PC-9 (cell line): ENCODE measurements around the gene TMEM208. TPM values are rescaled to one million over a fixed set of nuclear protein-coding genes. Genes with fewer than 3 reads are reported as not detected.

Experiments
- BruUV-seq: library from RNA; stranded (reverse); fragments of 400-500 nt; replicated peaks from 2 replicates; lab custom pipeline; 2021; lab: Mats Ljungman, UMichigan
- CTCF ChIA-PET: fragments of 300-600 bp; sonication (Branson Sonifier 250); formaldehyde crosslinking; loops from one replicate; lab custom pipeline; 2022; ENCODE audit warnings: antibody characterized with exemption; lab: Charles Lee
- POLR2A ChIA-PET: fragments of 300-600 bp; sonication (Branson Sonifier 250); formaldehyde crosslinking; loops from one replicate; lab custom pipeline; 2022; ENCODE audit warnings: antibody characterized with exemption; ENCODE audit not compliant: unreplicated experiment; lab: Charles Lee
- DNase-seq, 2 experiments: peaks; one replicate each; pipeline versions ENCODE4 v3.0.0 to v3.0.0-alpha.2; 2015 to 2022; ENCODE audit warnings: mixed read lengths in 1 of 2
- H2AFZ ChIP-seq: fragments of 200-600 bp; sonication (generic); 2 replicates; pipeline ENCODE4 v1.8.1; 2017; ENCODE audit warnings: antibody characterized with exemption
- H3F3A ChIP-seq: fragments of 200-600 bp; sonication (generic); 2 replicates; pipeline ENCODE4 v1.8.1; 2017; ENCODE audit warnings: antibody characterized with exemption, mild to moderate bottlenecking, low read depth; ENCODE audit not compliant: insufficient read depth
- H3K27ac ChIP-seq: fragments of 200-600 bp; sonication (generic); 2 replicates; pipeline ENCODE4 v1.6.1; 2016; ENCODE audit warnings: mixed run types
- H3K27me3 ChIP-seq: fragments of 200-600 bp; sonication (generic); 2 replicates; pipeline ENCODE4 v1.6.1; 2016; ENCODE audit warnings: low read depth, mixed run types; ENCODE audit not compliant: insufficient read depth
- H3K36me3 ChIP-seq: fragments of 200-600 bp; sonication (generic); 2 replicates; pipeline ENCODE4 v1.6.1; 2016; ENCODE audit warnings: low read depth, mixed run types
- H3K4me1 ChIP-seq: fragments of 200-600 bp; sonication (generic); replicated peaks from 2 replicates; pipeline ENCODE4 v1.6.1; 2016; ENCODE audit warnings: mixed run types; ENCODE audit not compliant: insufficient read depth
- H3K4me2 ChIP-seq: fragments of 200-600 bp; sonication (generic); 2 replicates; pipeline ENCODE4 v1.6.1; 2017; ENCODE audit warnings: mixed run types
- H3K4me3 ChIP-seq: fragments of 200-600 bp; sonication (generic); 2 replicates; pipeline ENCODE4 v1.6.1; 2016; ENCODE audit warnings: mixed run types
- H3K79me2 ChIP-seq: fragments of 200-600 bp; sonication (generic); 2 replicates; pipeline ENCODE4 v1.6.1; 2017; ENCODE audit warnings: low read depth, mixed run types
- H3K9me2 ChIP-seq: fragments of 200-600 bp; sonication (generic); 2 replicates; pipeline ENCODE4 v1.8.1; 2017; ENCODE audit warnings: mild to moderate bottlenecking; ENCODE audit not compliant: insufficient read depth
- H3K9me3 ChIP-seq: fragments of 200-600 bp; sonication (generic); 2 replicates; pipeline ENCODE4 v1.8.1; 2016; ENCODE audit warnings: low read depth; ENCODE audit not compliant: insufficient read depth
- H4K20me1 ChIP-seq: fragments of 200-600 bp; sonication (generic); 2 replicates; pipeline ENCODE4 v1.8.1; 2017; ENCODE audit not compliant: insufficient read depth
- CTCF ChIP-seq: fragments of 200-600 bp; sonication (generic); conservative IDR thresholded peaks from 2 replicates; pipeline ENCODE4 v1.6.1; 2017; ENCODE audit warnings: mixed run types, antibody characterized with exemption, mild to moderate bottlenecking, moderate library complexity
- EZH2 ChIP-seq: fragments of 200-600 bp; sonication (generic); IDR thresholded peaks from 2 replicates; pipeline ENCODE4 v1.8.0; 2017; ENCODE audit warnings: antibody characterized with exemption, low read depth
- intact Hi-C: fragments of 100-400 bp; cut with micrococcal nuclease; formaldehyde crosslinking; loops from one replicate; pipeline ENCODE4 v1.10.0; 2022; ENCODE audit not compliant: unreplicated experiment
- total RNA-seq: library from RNA; stranded (reverse); gene quantifications from 2 replicates; pipeline ENCODE4 v1.2.3, GENCODE V29; 2021

Gene TMEM208
- total RNA-seq, 1 experiment from 2014 or later, result 39.5 TPM

GRCh38 chr16:67268136-67268579 is 41.2 kb downstream of the TMEM208 start:
- H3K4me2 ChIP-seq, result peak overlapping the region; percentile 15; the same call in 1 of the 2 replicates
- no peak overlapping the region for H2AFZ ChIP-seq
- no peaks in the 10 kb centered on the region for H3K9me3 ChIP-seq
- H3K4me1 ChIP-seq, result peaks cover 18% of the 10 kb centered on the region
- no peak for TF ChIP-seq EZH2
- TF ChIP-seq CTCF, result no peak
- no peaks in the 10 kb centered on the region for H3K9me2 ChIP-seq
- intact Hi-C loops, result no loop called here
- H3K36me3 ChIP-seq, result no peaks in the 10 kb centered on the region
- no peak overlapping the region for H3K27ac ChIP-seq
- H4K20me1 ChIP-seq, result no peaks in the 10 kb centered on the region
- H3K27me3 ChIP-seq, result no peaks in the 10 kb centered on the region
- ChIA-PET CTCF (interaction anchor here (0.6 to 0.9 kb wide), 4 partner anchors 9 to 996 kb away, joined by 3 to 11 read pairs (median 10); partner anchors contain the start of gene SLC7A6), POLR2A (interaction anchor here (0.6 to 0.8 kb wide), 9 partner anchors 17 to 394 kb away, joined by 3 to 24 read pairs (median 8); partner anchors contain the start of gene HSD11B2)
- H3K79me2 ChIP-seq, result no peaks in the 10 kb centered on the region
- no peak overlapping the region for H3K4me3 ChIP-seq
- no TSS peak for BruUV-seq
- H3F3A ChIP-seq, result peaks cover 25% of the 10 kb centered on the region
- DNase-seq, result peak; percentile 83 to 87

- intact Hi-C loops, result no loop called here
- Histone ChIP-seq H3K4me3 (no peak overlapping the region), H3K4me2 (no peak overlapping the region), H3K9me2 (no peaks in the 10 kb centered on the region), H2AFZ (no peak overlapping the region), H3K27me3 (no peaks in the 10 kb centered on the region), H3K36me3 (no peaks in the 10 kb centered on the region), H3K27ac (no peak overlapping the region), H3K79me2 (no peaks in the 10 kb centered on the region), H4K20me1 (no peaks in the 10 kb centered on the region), H3K4me1 (peaks cover 18% of the 10 kb centered on the region), H3F3A (peaks cover 25% of the 10 kb centered on the region), H3K9me3 (no peaks in the 10 kb centered on the region)
- no TSS peak for BruUV-seq
- TF ChIP-seq CTCF, result no peak
- TF ChIP-seq EZH2, result no peak
- CTCF ChIA-PET, result interaction anchor here (1.0 kb wide), 1 partner anchor 9 kb away, joined by 3 read pairs; no protein-coding TSS in a partner anchor
- DNase-seq, result peak in 1 of 2 experiments; percentile 69
- POLR2A ChIA-PET, result interaction anchor here (0.7 to 0.9 kb wide), 4 partner anchors 8 to 62 kb away, joined by 5 to 14 read pairs (median 8); no protein-coding TSS in a partner anchor
Observed at GRCh38 chr16:67269766-67270165, 42.8 kb downstream of the TMEM208 start.

- no peak for DNase-seq
- no TSS peak for BruUV-seq
- H3K4me3 ChIP-seq, result no peak overlapping the region
- H3K79me2 ChIP-seq, result peaks cover 2% of the 10 kb centered on the region; the same call in 1 of the 2 replicates
- POLR2A ChIA-PET, result no interaction called here
- intact Hi-C loops, result no loop called here
- no peak overlapping the region for H3K27ac ChIP-seq
- no peaks in the 10 kb centered on the region for H3K9me3 ChIP-seq
- no peaks in the 10 kb centered on the region for H3K9me2 ChIP-seq
- H2AFZ ChIP-seq, result no peak overlapping the region
- CTCF ChIA-PET, result no interaction called here
- peaks cover 5% of the 10 kb centered on the region; the same call in 1 of the 2 replicates for H3K36me3 ChIP-seq
- H3K4me2 ChIP-seq, result no peak overlapping the region
- H3K27me3 ChIP-seq, result no peaks in the 10 kb centered on the region
- H3K4me1 ChIP-seq, result peaks cover 18% of the 10 kb centered on the region
- peaks cover 33% of the 10 kb centered on the region for H3F3A ChIP-seq
- TF ChIP-seq EZH2 (no peak), CTCF (no peak)
- no peaks in the 10 kb centered on the region for H4K20me1 ChIP-seq
Observed at GRCh38 chr16:67270931-67271338, 44.0 kb downstream of the TMEM208 start.
